Mucosa of rectum (tissue), 2 donors: Measurements from ENCODE around the gene CCDC149.

Experiments used
- H3K27ac ChIP-seq, 2 donors: one replicate each; pipeline ENCODE4 v1.7.0; 2013; ENCODE audit warnings: inconsistent platforms in 2 of 2, low read depth in 2 of 2, low read length in 2 of 2
- H3K27me3 ChIP-seq, 2 donors: one replicate each; pipeline ENCODE4 v1.7.0; 2013; ENCODE audit warnings: low read length in 2 of 2; ENCODE audit not compliant: control insufficient read depth in 2 of 2, insufficient read depth in 2 of 2
- H3K36me3 ChIP-seq, 2 donors: one replicate each; pipeline ENCODE4 v1.7.0; 2013; ENCODE audit warnings: low read length in 2 of 2; ENCODE audit not compliant: control insufficient read depth in 2 of 2, insufficient read depth in 2 of 2
- H3K4me1 ChIP-seq, 2 donors: one replicate each; pipeline ENCODE4 v1.7.0; 2013; ENCODE audit warnings: low read length in 2 of 2, mild to moderate bottlenecking in 1 of 2; ENCODE audit not compliant: control insufficient read depth in 2 of 2, insufficient read depth in 2 of 2
- H3K4me3 ChIP-seq, 2 donors: one replicate each; pipeline ENCODE4 v1.7.0; 2013; ENCODE audit warnings: low read length in 2 of 2
- H3K9ac ChIP-seq, 2 donors: one replicate each; pipeline ENCODE4 v1.7.0; 2013; ENCODE audit warnings: low read length in 2 of 2, low read depth in 1 of 2, mild to moderate bottlenecking in 1 of 2
- H3K9me3 ChIP-seq, 2 donors: one replicate each; pipeline ENCODE4 v1.7.0; 2013; ENCODE audit warnings: low read length in 2 of 2; ENCODE audit not compliant: control insufficient read depth in 2 of 2
- donor health status: healthy.
- donor health status: Normal muscosa, but diverticular disease.

The CCDC149 gene

GRCh38 chr4:24799544-24800324 is 113.1 kb downstream of the CCDC149 start:
- Histone ChIP-seq H3K27ac (no peak overlapping the region), H3K4me1 (peaks cover 8 to 16% of the 10 kb centered on the region in 2 donors), H3K9me3 (no peaks in the 10 kb centered on the region), H3K4me3 (no peak overlapping the region), H3K27me3 (no peaks in the 10 kb centered on the region), H3K36me3 (no peaks in the 10 kb centered on the region), H3K9ac (no peak overlapping the region)

- Histone ChIP-seq H3K4me3 (no peak overlapping the region), H3K27me3 (no peaks in the 10 kb centered on the region), H3K9ac (no peak overlapping the region), H3K27ac (no peak overlapping the region), H3K36me3 (no peaks in the 10 kb centered on the region), H3K4me1 (peaks cover 8 to 16% of the 10 kb centered on the region in 2 donors), H3K9me3 (no peaks in the 10 kb centered on the region)
These were observed 113.7 kb downstream of the CCDC149 start for GRCh38 chr4:24799196-24799543.

GRCh38 chr4:24798036-24798610 is 114.7 kb downstream of the CCDC149 start:
- no peak overlapping the region for H3K9ac ChIP-seq
- H3K9me3 ChIP-seq, result no peaks in the 10 kb centered on the region
- H3K4me3 ChIP-seq, result no peak overlapping the region
- H3K27me3 ChIP-seq, result no peaks in the 10 kb centered on the region
- peaks cover 8 to 16% of the 10 kb centered on the region in 2 donors for H3K4me1 ChIP-seq
- H3K27ac ChIP-seq, result no peak overlapping the region
- no peaks in the 10 kb centered on the region for H3K36me3 ChIP-seq

DNA sequence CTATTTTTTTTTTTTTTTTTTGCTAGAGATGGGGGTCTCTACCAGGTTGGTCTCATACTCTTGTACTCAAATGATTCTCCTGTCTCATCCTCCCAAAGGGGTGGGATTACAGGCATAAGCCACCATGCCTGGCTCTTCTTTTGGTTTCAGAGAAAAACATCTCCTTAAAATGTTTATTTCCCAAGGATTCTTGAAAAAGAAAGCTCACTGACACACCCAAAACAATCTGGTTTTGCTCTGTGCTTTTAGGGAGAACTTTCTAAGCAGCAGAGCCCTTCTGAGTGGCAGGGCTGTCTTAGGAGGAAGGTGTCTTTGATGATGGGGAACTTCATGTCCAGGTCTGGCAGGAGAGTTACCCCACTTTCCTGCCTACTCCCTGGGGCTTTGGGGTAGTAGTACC is 116.2 kb downstream of the CCDC149 start:
- H3K27me3 ChIP-seq, result no peaks in the 10 kb centered on the region
- peaks cover 8 to 16% of the 10 kb centered on the region in 2 donors for H3K4me1 ChIP-seq
- no peak overlapping the region for H3K27ac ChIP-seq
- no peaks in the 10 kb centered on the region for H3K36me3 ChIP-seq
- H3K9ac ChIP-seq, result peak overlapping the region in 1 of 2 donors; percentile 71
- H3K9me3 ChIP-seq, result no peaks in the 10 kb centered on the region
- H3K4me3 ChIP-seq, result no peak overlapping the region

DNA sequence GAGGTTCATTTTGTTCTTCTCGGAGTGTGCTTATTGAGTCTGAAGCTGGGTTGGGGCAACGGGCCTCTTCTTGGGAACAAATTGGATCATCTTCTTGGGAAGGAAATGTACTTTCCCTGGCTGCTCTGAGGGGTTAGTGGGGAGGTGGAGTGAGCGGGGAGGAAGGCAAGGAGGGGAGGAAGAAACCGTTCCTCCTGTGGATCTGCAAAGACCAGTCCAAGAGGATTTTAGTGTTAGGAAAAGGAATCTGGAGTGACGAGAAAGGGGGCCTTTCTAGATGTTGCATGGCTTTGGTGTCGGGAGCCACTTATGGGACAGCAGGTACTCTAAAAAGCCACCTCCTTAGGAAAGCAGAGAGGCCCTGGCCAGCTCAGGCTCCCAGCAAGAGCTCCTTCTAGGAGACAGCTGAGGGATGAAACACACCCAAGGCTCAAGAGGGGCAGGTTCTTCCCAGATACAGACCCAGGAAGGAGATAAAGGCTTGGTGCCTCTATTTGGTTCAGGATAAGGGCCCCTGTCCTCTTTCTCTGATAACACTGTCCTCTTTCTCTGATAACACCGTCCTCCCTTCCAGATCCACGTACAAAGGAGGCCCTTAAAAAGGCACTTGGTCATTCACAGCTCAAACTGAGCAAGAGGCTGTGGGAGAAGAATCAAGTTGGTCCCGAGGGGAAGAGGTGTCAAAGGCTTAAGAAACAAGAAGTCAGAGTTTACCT is 117.0 kb downstream of the CCDC149 start:
- peak overlapping the region; percentile 49 to 69 for H3K27ac ChIP-seq

GRCh38 chr4:24794916-24795665 is 117.8 kb downstream of the CCDC149 start, which contains the start of gene SOD3:
Gene SOD3 (plus strand): TSS chr4:24795573. CDS start chr4:24799522, 3,949 bp downstream.
- Histone ChIP-seq H3K4me1 (peaks cover 8 to 16% of the 10 kb centered on the region in 2 donors), H3K9me3 (no peaks in the 10 kb centered on the region), H3K9ac (peak within 1 kb of the TSS; percentile 42 to 71), H3K27me3 (no peaks in the 10 kb centered on the region), H3K36me3 (no peaks in the 10 kb centered on the region), H3K27ac (peak within 1 kb of the TSS; percentile 49 to 69), H3K4me3 (peak within 1 kb of the TSS; percentile 60 to 68)

More for the DNA sequence above, 117.0 kb downstream of the CCDC149 start:
- Histone ChIP-seq H3K4me1 (peaks cover 8 to 16% of the 10 kb centered on the region in 2 donors), H3K4me3 (peak overlapping the region; percentile 60 to 68), H3K27me3 (no peaks in the 10 kb centered on the region), H3K9me3 (no peaks in the 10 kb centered on the region), H3K9ac (peak overlapping the region; percentile 42 to 71), H3K36me3 (no peaks in the 10 kb centered on the region)

DNA sequence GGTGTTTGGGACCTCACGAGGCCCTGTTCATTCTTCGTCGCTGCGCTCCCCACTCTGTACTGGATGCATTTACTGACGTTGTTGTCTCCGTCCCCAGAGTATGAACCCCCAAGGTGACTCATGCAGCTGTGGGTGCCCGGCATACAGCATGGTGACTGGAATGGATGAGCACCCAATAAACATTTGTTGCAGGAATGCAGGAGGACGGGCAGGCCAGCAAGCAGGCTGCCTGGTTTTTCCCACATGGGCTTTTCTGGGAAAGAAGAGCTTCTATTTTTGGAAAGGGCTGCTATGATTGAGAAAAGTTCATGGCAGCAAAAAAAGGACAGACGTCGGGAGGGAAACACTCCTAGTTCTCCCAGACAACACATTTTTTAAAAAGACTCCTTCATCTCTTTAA is 118.4 kb downstream of the CCDC149 start:
- Histone ChIP-seq H3K27ac (peak overlapping the region; percentile 49 to 69), H3K27me3 (no peaks in the 10 kb centered on the region), H3K9me3 (no peaks in the 10 kb centered on the region), H3K9ac (peak overlapping the region in 1 of 2 donors; percentile 29), H3K36me3 (no peaks in the 10 kb centered on the region), H3K4me3 (peak overlapping the region in 1 of 2 donors; percentile 68), H3K4me1 (peaks cover 8 to 16% of the 10 kb centered on the region in 2 donors)

DNA sequence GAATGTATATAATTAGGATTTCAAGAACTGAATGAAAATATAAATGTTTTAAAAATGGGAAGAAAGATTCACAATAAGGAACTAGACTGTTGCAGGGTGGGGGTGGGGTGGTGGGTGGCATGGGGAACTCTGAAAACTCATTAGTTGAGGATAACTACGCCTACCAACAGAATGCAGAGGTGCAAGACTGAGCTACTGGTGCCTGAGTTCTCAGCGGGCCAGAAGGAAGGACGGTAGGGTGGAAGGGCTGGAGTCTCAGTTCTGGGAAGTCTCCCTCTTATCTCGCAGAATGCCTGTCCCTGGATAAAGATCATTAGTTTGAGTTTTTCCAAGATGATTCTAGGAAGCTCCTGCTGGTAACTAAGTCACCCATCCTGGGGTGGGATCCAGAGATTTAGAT is 118.8 kb downstream of the CCDC149 start:
- no peak overlapping the region for H3K4me3 ChIP-seq
- no peaks in the 10 kb centered on the region for H3K36me3 ChIP-seq
- peaks cover 8 to 16% of the 10 kb centered on the region in 2 donors for H3K4me1 ChIP-seq
- H3K27me3 ChIP-seq, result no peaks in the 10 kb centered on the region
- H3K9ac ChIP-seq, result peak overlapping the region in 1 of 2 donors; percentile 12
- no peaks in the 10 kb centered on the region for H3K9me3 ChIP-seq
- H3K27ac ChIP-seq, result peak overlapping the region; percentile 49 to 69

DNA sequence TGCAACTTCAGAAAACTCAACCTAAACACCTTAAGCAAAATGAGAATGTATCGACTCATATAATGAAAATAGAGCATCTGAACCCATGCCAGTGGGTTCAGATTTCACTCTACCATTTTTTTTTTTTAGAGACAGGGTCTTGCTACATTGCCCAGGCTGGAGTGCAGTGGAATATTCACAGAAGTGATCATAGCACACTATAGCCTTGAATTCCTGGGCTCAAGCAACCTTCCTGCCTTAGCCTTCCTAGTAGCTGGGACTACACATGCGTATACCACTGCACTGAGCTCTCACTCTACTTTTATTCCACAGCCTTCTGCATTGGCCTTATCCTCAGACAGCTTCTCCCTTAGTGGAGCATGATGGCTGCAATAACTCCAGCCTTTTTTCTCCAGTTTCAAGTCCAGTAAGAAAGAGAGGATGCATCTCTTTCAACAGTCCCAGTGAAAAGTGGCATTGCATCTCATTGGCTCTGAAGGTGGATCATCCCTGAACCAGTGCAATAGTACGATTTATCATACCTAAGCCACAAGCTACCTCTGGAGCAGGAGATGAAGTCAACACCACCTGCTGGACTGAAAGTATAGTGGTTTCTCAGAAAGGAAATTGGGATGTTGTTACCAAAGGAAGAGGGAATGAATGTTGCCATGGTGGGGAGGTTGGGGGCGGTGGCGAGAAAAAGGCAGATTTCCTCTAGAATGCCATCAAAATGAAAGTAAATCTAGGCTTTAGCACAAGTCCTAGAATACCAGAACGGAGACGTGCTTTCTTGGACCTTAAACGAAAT is 119.4 kb downstream of the CCDC149 start:
- no peak overlapping the region for H3K4me3 ChIP-seq
- no peaks in the 10 kb centered on the region for H3K27me3 ChIP-seq
- H3K9ac ChIP-seq, result no peak overlapping the region
- H3K4me1 ChIP-seq, result peaks cover 8 to 16% of the 10 kb centered on the region in 2 donors
- H3K27ac ChIP-seq, result no peak overlapping the region
- no peaks in the 10 kb centered on the region for H3K36me3 ChIP-seq
- no peaks in the 10 kb centered on the region for H3K9me3 ChIP-seq
